HG03064 (cell line): ENCODE measurements around the gene TGM5.
"Not testable (repeated sequence)": the region's sequence is repeated elsewhere in the genome, so short reads cannot be mapped to it uniquely, and the experiment has no call there.

ENCODE experiments used
- ATAC-seq: cut with Tn5 transposase; IDR thresholded peaks from one replicate; pipeline ENCODE4 v1.9.1; 2021; ENCODE audit warnings: low read depth; ENCODE audit not compliant: unreplicated experiment

Gene TGM5

GRCh38 chr15:43249699-43250203 lies 17.0 kb downstream of the TGM5 start:
- no peak for ATAC-seq

GRCh38 chr15:43249236-43249635 lies 17.5 kb downstream of the TGM5 start:
- no peak for ATAC-seq

GRCh38 chr15:43246261-43246774 lies 20.4 kb downstream of the TGM5 start:
- no peak for ATAC-seq

GRCh38 chr15:43244092-43244491 lies 22.6 kb downstream of the TGM5 start:
- no peak for ATAC-seq

GRCh38 chr15:43243020-43243645 lies 23.6 kb downstream of the TGM5 start:
- no peak for ATAC-seq

GRCh38 chr15:43242616-43243015 lies 24.1 kb downstream of the TGM5 start:
- no peak for ATAC-seq

GRCh38 chr15:43241100-43241499 lies 25.6 kb downstream of the TGM5 start:
- no peak for ATAC-seq

GRCh38 chr15:43239732-43240491 lies 26.8 kb downstream of the TGM5 start:
- ATAC-seq, result no peak

GRCh38 chr15:43238671-43239131 lies 28.0 kb downstream of the TGM5 start:
- ATAC-seq, result no peak

- ATAC-seq, result no peak
Measured at GRCh38 chr15:43237842-43238470, 28.8 kb downstream of the TGM5 start.

GRCh38 chr15:43235536-43235935 lies 31.2 kb downstream of the TGM5 start:
- ATAC-seq, result no peak

- ATAC-seq, result no peak
Measured at GRCh38 chr15:43232289-43232874, 34.3 kb downstream of the TGM5 start.

- ATAC-seq, result no peak
Measured at GRCh38 chr15:43230640-43231115, 36.0 kb downstream of the TGM5 start.

GRCh38 chr15:43229977-43230376 lies 36.8 kb downstream of the TGM5 start:
- no peak for ATAC-seq

GRCh38 chr15:43226436-43227305 lies 40.1 kb downstream of the TGM5 start:
- no peak for ATAC-seq

GRCh38 chr15:43225950-43226255 lies 40.8 kb downstream of the TGM5 start:
- not testable (repeated sequence) for ATAC-seq

- no peak for ATAC-seq
Measured at GRCh38 chr15:43225201-43225949, 41.4 kb downstream of the TGM5 start.

- no peak for ATAC-seq
Measured at GRCh38 chr15:43221422-43221821, 45.3 kb downstream of the TGM5 start.

GRCh38 chr15:43220991-43221403 lies 45.7 kb downstream of the TGM5 start, which contains the start of gene EPB42:
Gene EPB42, minus strand, starts transcription at chr15:43221018. Its CDS starts 193 bp downstream, at chr15:43220825.
- ATAC-seq, result no peak
